DMS79 (cell line): ENCODE data around the gene PGLYRP1.
A peak's percentile ranks its signal among the peaks of the same experiment; 100 is the strongest.

Experiments used
- DNase-seq: peaks from one replicate; lab custom pipeline; 2025; lab: John Stamatoyannopoulos, UW

The PGLYRP1 gene

GRCh38 chr19:46032597-46033025, 9.8 kb upstream of the PGLYRP1 start:
- DNase-seq = no peak

GRCh38 chr19:46031781-46032596, 9.1 kb upstream of the PGLYRP1 start:
- DNase-seq = no peak

- peak; percentile 11 for DNase-seq
These were observed 8.1 kb upstream of the PGLYRP1 start for GRCh38 chr19:46030812-46031550.

- DNase-seq = no peak
These were observed 3.0 kb upstream of the PGLYRP1 start for GRCh38 chr19:46025835-46026234.

GRCh38 chr19:46023311-46023779, 492 bp upstream of the PGLYRP1 start:
- no peak for DNase-seq

- DNase-seq = no peak
These were observed 807 bp downstream of the PGLYRP1 start for GRCh38 chr19:46022061-46022430.

GRCh38 chr19:46021531-46022041, 1.3 kb downstream of the PGLYRP1 start:
- DNase-seq = no peak

GRCh38 chr19:46020819-46021125, 2.1 kb downstream of the PGLYRP1 start:
- DNase-seq = no peak

- DNase-seq = no peak
These were observed 3.6 kb downstream of the PGLYRP1 start for GRCh38 chr19:46019270-46019669.

GRCh38 chr19:46018729-46019251, 4.1 kb downstream of the PGLYRP1 start:
- no peak for DNase-seq

- DNase-seq = no peak
These were observed 4.8 kb downstream of the PGLYRP1 start for GRCh38 chr19:46017874-46018675.

- DNase-seq = no peak
These were observed 5.8 kb downstream of the PGLYRP1 start for GRCh38 chr19:46017095-46017429.

GRCh38 chr19:46016426-46017094, 6.3 kb downstream of the PGLYRP1 start:
- peak; percentile 36 for DNase-seq

GRCh38 chr19:46015687-46016425, 7.0 kb downstream of the PGLYRP1 start:
- DNase-seq = no peak

- DNase-seq = peak; percentile 65
These were observed 7.7 kb downstream of the PGLYRP1 start for GRCh38 chr19:46014941-46015686.

- DNase-seq = no peak
These were observed 8.3 kb downstream of the PGLYRP1 start for GRCh38 chr19:46014534-46014933.

GRCh38 chr19:46009530-46010510, 13.0 kb downstream of the PGLYRP1 start:
- peak; percentile 6 for DNase-seq

- DNase-seq = no peak
These were observed 16.4 kb downstream of the PGLYRP1 start for GRCh38 chr19:46006411-46006810.

- DNase-seq = no peak
These were observed 20.1 kb downstream of the PGLYRP1 start for GRCh38 chr19:46002678-46003275.
